DOHH2 (cell line): ENCODE data around the gene KCNJ14.

ENCODE experiments used
- H3F3A ChIP-seq: fragments of 200-600 bp; sonication (generic), shearing (Covaris generic); 2 replicates; pipeline ENCODE4 v1.6.0; 2016; ENCODE audit warnings: antibody characterized with exemption, mild to moderate bottlenecking; ENCODE audit not compliant: control insufficient read depth, insufficient read depth
- H3K27ac ChIP-seq: fragments of 200-600 bp; sonication (generic); 2 replicates; pipeline ENCODE4 v1.5.1; 2014; ENCODE audit warnings: low read depth, mild to moderate bottlenecking, low read length, moderate library complexity
- H3K27me3 ChIP-seq: fragments of 200-600 bp; sonication (generic); 2 replicates; pipeline ENCODE4 v1.6.1; 2014; ENCODE audit warnings: mild to moderate bottlenecking, low read length, mixed read lengths; ENCODE audit not compliant: control insufficient read depth
- H3K36me3 ChIP-seq: fragments of 200-600 bp; sonication (generic); 2 replicates; pipeline ENCODE4 v1.6.1; 2014; ENCODE audit warnings: mild to moderate bottlenecking, low read length, moderate library complexity, mixed read lengths; ENCODE audit not compliant: control insufficient read depth
- H3K4me1 ChIP-seq: fragments of 200-600 bp; sonication (generic); 2 replicates; pipeline ENCODE4 v1.6.1; 2014; ENCODE audit warnings: mild to moderate bottlenecking, low read length, mixed read lengths; ENCODE audit not compliant: control insufficient read depth
- H3K4me2 ChIP-seq: fragments of 200-600 bp; sonication (generic); 2 replicates; pipeline ENCODE4 v1.6.0; 2014; ENCODE audit warnings: mild to moderate bottlenecking, low read length, moderate library complexity
- H3K4me3 ChIP-seq: fragments of 200-600 bp; sonication (generic); 2 replicates; pipeline ENCODE4 v1.5.1; 2014; ENCODE audit warnings: mild to moderate bottlenecking, low read length, mixed read lengths
- H3K79me2 ChIP-seq: fragments of 200-600 bp; sonication (generic); 2 replicates; pipeline ENCODE4 v1.6.1; 2014; ENCODE audit warnings: mild to moderate bottlenecking, low read length, mixed read lengths; ENCODE audit not compliant: control insufficient read depth
- H3K9me2 ChIP-seq: fragments of 200-600 bp; sonication (generic); replicated peaks from 2 replicates; pipeline ENCODE4 v1.6.1; 2014; ENCODE audit warnings: mild to moderate bottlenecking, low read length, mixed read lengths; ENCODE audit not compliant: control insufficient read depth
- H3K9me3 ChIP-seq: fragments of 200-600 bp; sonication (generic); 2 replicates; pipeline ENCODE4 v1.6.1; 2014; ENCODE audit warnings: antibody characterized with exemption, low read length, mixed read lengths; ENCODE audit not compliant: control insufficient read depth, insufficient read depth
- H4K20me1 ChIP-seq: fragments of 200-600 bp; sonication (generic); 2 replicates; pipeline ENCODE4 v1.6.0; 2014; ENCODE audit warnings: low read depth, mild to moderate bottlenecking, antibody characterized with exemption, low read length, moderate library complexity; ENCODE audit not compliant: control insufficient read depth, insufficient read depth
- CTCF ChIP-seq: fragments of 200-600 bp; sonication (generic); IDR thresholded peaks from one replicate; pipeline ENCODE4 v1.5.1; 2014; ENCODE audit warnings: antibody characterized with exemption, mild to moderate bottlenecking, low read depth, low read length; ENCODE audit not compliant: poor library complexity, severe bottlenecking
- EZH2phosphoT487 ChIP-seq: fragments of 200-600 bp; sonication (generic); IDR thresholded peaks from 2 replicates; pipeline ENCODE4 v1.6.1; 2017; ENCODE audit warnings: borderline replicate concordance, mild to moderate bottlenecking, antibody characterized with exemption, low read length, moderate library complexity, mixed read lengths

Gene KCNJ14

GRCh38 chr19:48450441-48450840 is 4.9 kb upstream of the KCNJ14 start:
- Histone ChIP-seq H3K9me3 (no peaks in the 10 kb centered on the region), H3K9me2 (no peaks in the 10 kb centered on the region), H3K4me3 (no peak overlapping the region), H3K27me3 (no peaks in the 10 kb centered on the region), H3K36me3 (peaks cover 85% of the 10 kb centered on the region), H4K20me1 (peaks cover 9% of the 10 kb centered on the region; the same call in 1 of the 2 replicates), H3K4me1 (peaks cover 11% of the 10 kb centered on the region), H3K4me2 (no peak overlapping the region), H3F3A (no peaks in the 10 kb centered on the region), H3K27ac (no peak overlapping the region), H3K79me2 (peaks cover 66% of the 10 kb centered on the region)
- TF ChIP-seq CTCF (no peak), EZH2phosphoT487 (no peak)

- Histone ChIP-seq H3K27ac (no peak overlapping the region), H3K9me2 (no peaks in the 10 kb centered on the region), H4K20me1 (peaks cover 9% of the 10 kb centered on the region; the same call in 1 of the 2 replicates), H3K4me1 (peaks cover 10% of the 10 kb centered on the region), H3K27me3 (no peaks in the 10 kb centered on the region), H3K36me3 (peaks cover 89% of the 10 kb centered on the region), H3K4me2 (no peak overlapping the region), H3F3A (no peaks in the 10 kb centered on the region), H3K9me3 (no peaks in the 10 kb centered on the region), H3K79me2 (peaks cover 69% of the 10 kb centered on the region), H3K4me3 (no peak overlapping the region)
- TF ChIP-seq EZH2phosphoT487 (no peak), CTCF (no peak)
Observed at GRCh38 chr19:48450863-48451262, 4.5 kb upstream of the KCNJ14 start.

- Histone ChIP-seq H3K4me2 (no peak overlapping the region), H3K4me3 (no peak overlapping the region)
Observed at GRCh38 chr19:48451624-48452023, 3.8 kb upstream of the KCNJ14 start.

More at GRCh38 chr19:48451624-48452023, 3.8 kb upstream of the KCNJ14 start:
- no peaks in the 10 kb centered on the region for H3K27me3 ChIP-seq
- H3K36me3 ChIP-seq: peaks cover 92% of the 10 kb centered on the region
- H3K4me1 ChIP-seq: peaks cover 8% of the 10 kb centered on the region
- H3F3A ChIP-seq: no peaks in the 10 kb centered on the region
- H3K79me2 ChIP-seq: peaks cover 68% of the 10 kb centered on the region
- H3K27ac ChIP-seq: no peak overlapping the region
- H3K9me2 ChIP-seq: no peaks in the 10 kb centered on the region
- H3K9me3 ChIP-seq: no peaks in the 10 kb centered on the region
- no peak for TF ChIP-seq CTCF
- H4K20me1 ChIP-seq: peaks cover 6% of the 10 kb centered on the region; the same call in 1 of the 2 replicates
